Fibroblast of the aortic adventitia (primary cell): ENCODE data around the gene GTF3C6. TPM values are rescaled to one million over a fixed set of nuclear protein-coding genes. Genes with fewer than 3 reads are reported as not detected.
"Not testable (repeated sequence)": the region's sequence is repeated elsewhere in the genome, so short reads cannot be mapped to it uniquely, and the experiment has no call there.

Experiments
- DNase-seq: peaks from one replicate; pipeline ENCODE4 v3.0.0-alpha.2; 2010; ENCODE audit warnings: low read depth
- H3K4me3 ChIP-seq: 2 replicates; pipeline ENCODE4 v1.5.1; 2011; ENCODE audit warnings: low read depth, mild to moderate bottlenecking, control low read depth, low read length, moderate library complexity
- CTCF ChIP-seq: IDR thresholded peaks from 2 replicates; pipeline ENCODE4 v1.5.1; 2011; ENCODE audit warnings: mild to moderate bottlenecking, low read length, control low read depth, inconsistent platforms; ENCODE audit not compliant: insufficient read depth
- total RNA-seq: library from RNA; depleted of rRNA; stranded (reverse); fragments of >200 nt; gene quantifications from 2 replicates; pipeline ENCODE4 v1.2.3, GENCODE V29; 2012; ENCODE audit warnings: low replicate concordance

Gene GTF3C6
- total RNA-seq, 1 donor = 77.0 TPM

- no peak overlapping the region for H3K4me3 ChIP-seq
- DNase-seq = peak; percentile 18
- no peak for TF ChIP-seq CTCF
Observed at GRCh38 chr6:111015389-111016124, 57.1 kb downstream of the GTF3C6 start.

- DNase-seq, H3K4me3 ChIP-seq: not testable (repeated sequence)
Observed at GRCh38 chr6:111017241-111017640, 58.7 kb downstream of the GTF3C6 start.

Other genes starting within 250 kb of the GTF3C6 start
- gene CDK19, start 143.2 kb upstream of the GTF3C6 start, total RNA-seq = 10.0 and 17.8 TPM in 2 replicates
- gene AMD1, start 83.9 kb upstream of the GTF3C6 start, total RNA-seq = 61.1 and 99.1 TPM in 2 replicates
- 24.9 and 51.5 TPM in 2 replicates for gene RPF2, start 23.3 kb downstream of the GTF3C6 start, total RNA-seq
- gene SLC16A10, start 128.8 kb downstream of the GTF3C6 start, total RNA-seq = not detected in 2 replicates